Suprapubic skin (tissue), 4 donors: ENCODE data around the gene GABRB1.

ENCODE experiments used
- EP300 ChIP-seq: sonication (generic); formaldehyde crosslinking; IDR thresholded peaks from one replicate; pipeline ENCODE4 v1.6.1; 2017; ENCODE audit warnings: antibody characterized with exemption
- POLR2A ChIP-seq, 2 donors: fragments of 450-650 bp; IDR thresholded peaks; one replicate each; pipeline ENCODE4 v1.6.1; 2017; ENCODE audit warnings: antibody characterized with exemption in 2 of 2, mild to moderate bottlenecking in 2 of 2, moderate library complexity in 2 of 2
- POLR2AphosphoS5 ChIP-seq, 3 donors: sonication (generic); formaldehyde crosslinking; IDR thresholded peaks; one replicate each; pipeline ENCODE4 v1.6.1; 2017; ENCODE audit warnings: antibody characterized with exemption in 3 of 3
- TF ChIP-seq, protein P1 (sequence below), 2 donors: fragments of 200-600 bp in 1 of 2; fragments of 450-650 bp in 1 of 2; sonication (generic) in 1 of 2; IDR thresholded peaks; one replicate each; pipeline ENCODE4 v1.5.1; 2016 to 2019; ENCODE audit warnings: antibody characterized with exemption in 2 of 2, mild to moderate bottlenecking in 1 of 2, moderate library complexity in 1 of 2

DNA sequence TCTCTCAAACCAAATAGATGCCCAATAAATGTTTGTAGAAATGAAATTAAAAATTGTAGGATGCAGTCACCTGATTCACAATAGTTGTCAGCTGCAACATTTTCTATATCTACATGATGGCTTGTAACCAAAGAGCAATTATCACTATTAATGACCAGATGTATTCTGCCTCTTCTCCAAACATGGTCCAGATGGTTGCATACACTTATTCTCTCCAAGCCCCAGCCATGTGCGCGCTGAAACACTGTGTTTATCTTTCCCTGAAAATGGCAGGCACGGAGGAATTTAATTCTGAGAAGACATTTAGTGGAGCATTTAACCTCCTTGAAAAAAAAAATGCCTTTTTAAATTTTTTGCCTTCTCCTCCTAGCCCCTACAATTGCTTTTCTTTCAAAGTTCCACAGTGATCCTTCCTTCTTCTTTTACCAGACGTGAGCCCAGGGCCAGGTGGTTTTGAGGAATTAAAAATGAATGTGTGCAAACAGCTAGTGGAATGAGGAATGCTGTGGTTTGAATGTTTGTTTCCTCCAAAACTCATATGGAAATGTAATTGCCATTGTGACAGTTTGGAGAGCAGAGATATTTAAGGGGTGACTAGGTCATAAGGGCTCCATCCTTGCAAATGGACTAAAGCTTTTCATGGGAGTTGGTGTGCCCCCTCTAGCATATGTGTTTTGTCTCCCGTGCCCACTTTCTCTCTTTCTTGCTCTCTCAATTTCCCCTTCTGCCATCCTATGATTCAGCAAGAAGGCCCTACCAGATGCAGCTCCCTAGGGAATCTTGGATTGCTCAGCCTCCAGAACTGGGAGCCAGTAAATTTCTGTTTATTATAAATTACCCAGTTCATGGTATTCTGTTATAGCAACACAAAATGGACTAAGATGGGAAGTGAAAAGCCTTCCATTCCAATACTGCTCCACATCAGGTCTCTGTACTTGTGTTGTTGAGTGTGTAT lies 136.0 kb downstream of the GABRB1 start:
- TF ChIP-seq, protein P1, sequence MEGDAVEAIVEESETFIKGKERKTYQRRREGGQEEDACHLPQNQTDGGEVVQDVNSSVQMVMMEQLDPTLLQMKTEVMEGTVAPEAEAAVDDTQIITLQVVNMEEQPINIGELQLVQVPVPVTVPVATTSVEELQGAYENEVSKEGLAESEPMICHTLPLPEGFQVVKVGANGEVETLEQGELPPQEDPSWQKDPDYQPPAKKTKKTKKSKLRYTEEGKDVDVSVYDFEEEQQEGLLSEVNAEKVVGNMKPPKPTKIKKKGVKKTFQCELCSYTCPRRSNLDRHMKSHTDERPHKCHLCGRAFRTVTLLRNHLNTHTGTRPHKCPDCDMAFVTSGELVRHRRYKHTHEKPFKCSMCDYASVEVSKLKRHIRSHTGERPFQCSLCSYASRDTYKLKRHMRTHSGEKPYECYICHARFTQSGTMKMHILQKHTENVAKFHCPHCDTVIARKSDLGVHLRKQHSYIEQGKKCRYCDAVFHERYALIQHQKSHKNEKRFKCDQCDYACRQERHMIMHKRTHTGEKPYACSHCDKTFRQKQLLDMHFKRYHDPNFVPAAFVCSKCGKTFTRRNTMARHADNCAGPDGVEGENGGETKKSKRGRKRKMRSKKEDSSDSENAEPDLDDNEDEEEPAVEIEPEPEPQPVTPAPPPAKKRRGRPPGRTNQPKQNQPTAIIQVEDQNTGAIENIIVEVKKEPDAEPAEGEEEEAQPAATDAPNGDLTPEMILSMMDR (IDR thresholded peaks at IDR 0.05): no peak
- TF ChIP-seq POLR2A (IDR thresholded peaks at IDR 0.05) (no peak), EP300 (no peak), POLR2AphosphoS5 (IDR thresholded peaks at IDR 0.05) (no peak)
